DLD1 (cell line): ENCODE measurements around the gene ASPDH.

Source experiments
- in situ Hi-C: cut with HindIII; loops from 2 replicates; pipeline ENCODE4 v1.10.0; 2017; ENCODE audit warnings: low sequenced_read_pairs

Gene ASPDH

GRCh38 chr19:50513746-50514345, at the start of gene ASPDH:
ASPDH (minus strand) TSS chr19:50513913; CDS start chr19:50513823, 90 bp downstream.
- in situ Hi-C loops, result no loop called here

GRCh38 chr19:50562996-50563395, 49.3 kb upstream of the ASPDH start:
- in situ Hi-C loops, result no loop called here

- in situ Hi-C loops, result no loop called here
Measured at GRCh38 chr19:50562329-50562728, 48.6 kb upstream of the ASPDH start.

GRCh38 chr19:50559636-50560035, 45.9 kb upstream of the ASPDH start:
- in situ Hi-C loops, result no loop called here

GRCh38 chr19:50558449-50558848, 44.7 kb upstream of the ASPDH start:
- in situ Hi-C loops, result no loop called here

- in situ Hi-C loops, result no loop called here
Measured at GRCh38 chr19:50558039-50558438, 44.3 kb upstream of the ASPDH start.

GRCh38 chr19:50557009-50557613, 43.4 kb upstream of the ASPDH start:
- in situ Hi-C loops, result no loop called here

GRCh38 chr19:50556282-50557008, 42.7 kb upstream of the ASPDH start:
- in situ Hi-C loops, result no loop called here

- in situ Hi-C loops, result no loop called here
Measured at GRCh38 chr19:50555450-50556281, 42.0 kb upstream of the ASPDH start.

- in situ Hi-C loops, result no loop called here
Measured at GRCh38 chr19:50555033-50555432, 41.3 kb upstream of the ASPDH start.

GRCh38 chr19:50554212-50554611, 40.5 kb upstream of the ASPDH start:
- in situ Hi-C loops, result no loop called here

- in situ Hi-C loops, result no loop called here
Measured at GRCh38 chr19:50553134-50553703, 39.5 kb upstream of the ASPDH start.

GRCh38 chr19:50552540-50552939, 38.8 kb upstream of the ASPDH start:
- in situ Hi-C loops, result no loop called here

- in situ Hi-C loops, result no loop called here
Measured at GRCh38 chr19:50551715-50552187, 38.0 kb upstream of the ASPDH start.

GRCh38 chr19:50551034-50551714, 37.5 kb upstream of the ASPDH start:
- in situ Hi-C loops, result no loop called here

GRCh38 chr19:50550594-50550966, 36.9 kb upstream of the ASPDH start:
- in situ Hi-C loops, result no loop called here

- in situ Hi-C loops, result no loop called here
Measured at GRCh38 chr19:50549927-50550593, 36.3 kb upstream of the ASPDH start.

- in situ Hi-C loops, result no loop called here
Measured at GRCh38 chr19:50549059-50549926, 35.6 kb upstream of the ASPDH start.
